GM21576 (cell line): ENCODE measurements around the gene HOXC6.

Experiments used
- ATAC-seq: cut with Tn5 transposase; IDR thresholded peaks from one replicate; pipeline ENCODE4 v1.9.1; 2021; ENCODE audit warnings: mild to moderate bottlenecking, moderate library complexity; ENCODE audit not compliant: unreplicated experiment

HOXC6 gene

GRCh38 chr12:54025499-54026405, 2.5 kb upstream of the HOXC6 start:
- no peak for ATAC-seq

- no peak for ATAC-seq
Observed at GRCh38 chr12:54026640-54027441, 1.4 kb upstream of the HOXC6 start.

- ATAC-seq = no peak
Observed at GRCh38 chr12:54027442-54027786, 826 bp upstream of the HOXC6 start.

- no peak for ATAC-seq
Observed at GRCh38 chr12:54029529-54030441, 1.5 kb downstream of the HOXC6 start.

GRCh38 chr12:54030442-54030801, 2.2 kb downstream of the HOXC6 start:
- ATAC-seq = no peak

- ATAC-seq = no peak
Observed at GRCh38 chr12:54030889-54031471, 2.7 kb downstream of the HOXC6 start.

GRCh38 chr12:54031480-54031879, 3.2 kb downstream of the HOXC6 start:
- ATAC-seq = no peak

GRCh38 chr12:54032086-54032619, 3.9 kb downstream of the HOXC6 start:
- ATAC-seq = no peak

GRCh38 chr12:54032627-54033100, 4.4 kb downstream of the HOXC6 start, which contains the start of gene HOXC5:
HOXC5 (plus strand) TSS chr12:54033050; CDS start chr12:54033123, 73 bp downstream.
- no peak for ATAC-seq

GRCh38 chr12:54033106-54033979, 5.1 kb downstream of the HOXC6 start:
- ATAC-seq = no peak

GRCh38 chr12:54033980-54034784, 5.9 kb downstream of the HOXC6 start:
- ATAC-seq = no peak

- no peak for ATAC-seq
Observed at GRCh38 chr12:54034785-54035310, 6.6 kb downstream of the HOXC6 start.

- ATAC-seq = no peak
Observed at GRCh38 chr12:54035568-54036264, 7.5 kb downstream of the HOXC6 start.

- no peak for ATAC-seq
Observed at GRCh38 chr12:54036620-54037359, 8.6 kb downstream of the HOXC6 start.

GRCh38 chr12:54037360-54038283, 9.4 kb downstream of the HOXC6 start:
- ATAC-seq = no peak
